H1 (cell line): ENCODE measurements around the gene TTC3. TPM values are rescaled to one million over a fixed set of nuclear protein-coding genes. Genes with fewer than 3 reads are reported as not detected.

Experiments
- HDAC6 ChIP-seq: IDR thresholded peaks from one replicate; pipeline ENCODE4 v1.7.1; 2012; ENCODE audit warnings: low read depth, mild to moderate bottlenecking, inconsistent platforms, low read length, moderate library complexity
- KDM5A ChIP-seq: fragments of 200-600 bp; IDR thresholded peaks from 2 replicates; pipeline ENCODE4 v1.7.1; 2012; ENCODE audit warnings: mild to moderate bottlenecking, low read length, inconsistent platforms, mixed read lengths
- TAF1 ChIP-seq: IDR thresholded peaks from 2 replicates; pipeline ENCODE4 v1.6.1; 2011; ENCODE audit warnings: mild to moderate bottlenecking, low read depth, low read length
- polyA plus RNA-seq, 7 experiments: library from polyadenylated mRNA; depleted of rRNA in 3 of 7; stranded (reverse) in 5 of 7; unstranded in 2 of 7; fragments of >200 nt in 5 of 7; fragments of 200-250 nt in 2 of 7; gene quantifications; 1 replicate in 5 of 7; 2 replicates in 1 of 7; 4 replicates in 1 of 7; pipeline versions ENCODE4 v1.2.1 to v1.2.3, GENCODE V29; 2011 to 2013; ENCODE audit warnings: missing spikeins in 2 of 7, mixed read lengths in 2 of 7
- total RNA-seq: library from RNA; stranded (reverse); fragmentation: NEBNext Ultra II Directional; extraction: Animal tissue kit (Norgen Biotek cat#: 25700); gene quantifications from 2 replicates; pipeline ENCODE4 v1.2.1, GENCODE V29; 2021

TTC3 gene
- total and polyA plus RNA-seq, 2 of the 8 experiments (the other 6 are each of a cell fraction or from before 2014, with no cell fraction given) = 11.0 to 36.2 TPM

DNA sequence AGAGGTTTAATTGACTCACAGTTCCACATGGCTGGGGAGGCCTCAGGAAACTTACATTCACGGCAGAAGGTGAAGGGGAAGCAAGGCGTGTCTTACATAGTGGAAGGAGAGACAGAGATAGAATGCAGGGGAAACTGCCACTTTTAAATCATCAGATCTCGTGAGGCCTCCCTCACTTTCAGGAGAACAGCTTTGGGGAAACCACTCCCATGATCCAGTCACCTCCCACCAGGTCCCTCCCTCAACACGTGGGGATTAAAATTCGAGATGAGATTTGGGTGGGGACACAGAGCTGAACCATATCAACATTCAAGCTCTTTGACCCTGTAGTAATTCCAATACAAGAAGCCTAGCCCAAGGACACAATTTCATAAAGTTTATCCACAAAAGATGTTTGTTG is 13.9 kb upstream of the TTC3 start (continued):
- TF ChIP-seq TAF1 (no peak), HDAC6 (no peak), KDM5A (no peak)
- TF ChIP-seq, all 59 proteins: peak for 0
